K562 (cell line): ENCODE results near the gene RPTOR. TPM values are rescaled to one million over a fixed set of nuclear protein-coding genes. Genes with fewer than 3 reads are reported as not detected.

Experiments
- ATAC-seq: fragments of 200-7000 bp; cut with Tn5 transposase; 3 replicates; pipeline ENCODE4 v1.9.1; 2020; ENCODE audit warnings: moderate library complexity
- BruUV-seq: library from RNA; stranded (reverse); fragments of 400-500 nt; replicated peaks from 2 replicates; lab custom pipeline; 2021; lab: Mats Ljungman, UMichigan
- CTCF ChIA-PET: fragments of 300-600 bp; formaldehyde crosslinking; extraction: SDS; loops from one replicate; lab custom pipeline; 2021; ENCODE audit warnings: low intra/inter-chr PET ratio; lab: Yijun Ruan, JAX
- POLR2A ChIA-PET: fragments of 300-600, 350-650 bp; sonication (Branson Sonifier 250); formaldehyde crosslinking; extraction: SDS; loops from one replicate; lab custom pipeline; 2021; ENCODE audit warnings: antibody characterized with exemption, inconsistent platforms; lab: Yijun Ruan, JAX
- DNase-seq, 4 experiments: peaks; one replicate each; pipeline versions ENCODE4 v3.0.0 to v3.0.0-alpha.2; 2011 to 2018; ENCODE audit warnings: low spot score in 3 of 4, mixed read lengths in 3 of 4; ENCODE audit errors: extremely low read depth in 1 of 4
- FAIRE-seq: peaks from 2 replicates; lab custom pipeline; 2011; peaks lifted over from hg19 to GRCh38; lab: Jason Lieb, UNC
- H2AFZ ChIP-seq: 2 replicates; pipeline ENCODE4 v1.6.0; 2011; ENCODE audit warnings: low read depth, low read length, control low read depth, inconsistent platforms
- H3K27ac ChIP-seq: fragments of 200-600 bp; 3 replicates; pipeline ENCODE4 v1.8.0; 2011; ENCODE audit warnings: low read depth, mild to moderate bottlenecking, control low read depth, inconsistent platforms, low read length, moderate library complexity, mixed read lengths; ENCODE audit errors: extremely low read depth
- H3K27me3 ChIP-seq, 2 experiments: fragments of 300-600 bp in 1 of 2; 2 replicates in 1 of 2; 3 replicates in 1 of 2; pipeline versions ENCODE4 v1.6.0 to v1.8.0; 2011; ENCODE audit warnings: inconsistent platforms in 2 of 2, low read length in 2 of 2, mild to moderate bottlenecking in 1 of 2, mixed read lengths in 1 of 2, moderate library complexity in 1 of 2; ENCODE audit not compliant: control insufficient read depth in 2 of 2, insufficient read depth in 2 of 2
- H3K36me3 ChIP-seq: fragments of 300-600 bp; 3 replicates; pipeline ENCODE4 v1.8.0; 2011; ENCODE audit warnings: mild to moderate bottlenecking, low read length, inconsistent platforms; ENCODE audit not compliant: control insufficient read depth, insufficient read depth
- H3K4me1 ChIP-seq, 2 experiments: fragments of 200-600 bp in 1 of 2; replicated peaks in 1 of 2; 2 replicates in 1 of 2; 3 replicates in 1 of 2; pipeline versions ENCODE4 v1.5.1 to v1.8.0; 2011; ENCODE audit warnings: inconsistent platforms in 2 of 2, low read length in 2 of 2, mild to moderate bottlenecking in 1 of 2, mixed read lengths in 1 of 2, moderate library complexity in 1 of 2; ENCODE audit not compliant: control insufficient read depth in 2 of 2, insufficient read depth in 2 of 2
- H3K4me2 ChIP-seq: 2 replicates; pipeline ENCODE4 v1.6.1; 2011; ENCODE audit warnings: low read length, control low read depth, inconsistent platforms, mixed read lengths; ENCODE audit not compliant: insufficient read depth
- H3K4me3 ChIP-seq: fragments of 200-600 bp; sonication (generic), shearing (Covaris generic); 2 replicates; pipeline ENCODE4 v1.5.1; 2016; ENCODE audit warnings: control low read depth, inconsistent platforms
- H3K79me2 ChIP-seq: fragments of 200-600 bp; 3 replicates; pipeline ENCODE4 v1.8.0; 2011; ENCODE audit warnings: low read length, inconsistent platforms; ENCODE audit not compliant: control insufficient read depth, insufficient read depth
- H3K9ac ChIP-seq, 2 experiments: 2 replicates each; pipeline versions ENCODE4 v1.6.0 to v1.6.1; 2011; ENCODE audit warnings: low read depth in 2 of 2, low read length in 2 of 2, control low read depth in 1 of 2, inconsistent platforms in 1 of 2, mild to moderate bottlenecking in 1 of 2, mixed read lengths in 1 of 2; ENCODE audit not compliant: insufficient read depth in 1 of 2
- H3K9me1 ChIP-seq: one replicate; pipeline ENCODE4 v1.6.0; 2011; ENCODE audit warnings: inconsistent platforms, mild to moderate bottlenecking, low read length, moderate library complexity; ENCODE audit not compliant: control insufficient read depth, insufficient read depth
- H3K9me3 ChIP-seq: replicated peaks from 2 replicates; pipeline ENCODE4 v1.5.1; 2011; ENCODE audit warnings: low read depth, low read length, inconsistent platforms; ENCODE audit not compliant: control insufficient read depth, insufficient read depth
- H4K20me1 ChIP-seq: replicated peaks from 2 replicates; pipeline ENCODE4 v1.6.1; 2011; ENCODE audit warnings: low read length, inconsistent platforms, mixed read lengths; ENCODE audit not compliant: control insufficient read depth, insufficient read depth
- CREBBP ChIP-seq: IDR thresholded peaks from one replicate; pipeline ENCODE4 v1.6.1; 2012; ENCODE audit warnings: low read depth, mild to moderate bottlenecking, control low read depth, inconsistent platforms, low read length
- ESRRA ChIP-seq: fragments of 450-650 bp; IDR thresholded peaks from 2 replicates; pipeline ENCODE4 v1.6.1; 2014; ENCODE audit warnings: low read depth, mild to moderate bottlenecking, moderate library complexity, borderline replicate concordance
- KLF13 ChIP-seq: fragments of 450-650 bp; IDR thresholded peaks from 2 replicates; pipeline ENCODE4 v1.6.1; 2016; ENCODE audit warnings: missing genetic modification characterization, low read depth, mild to moderate bottlenecking, missing compliant biosample characterization, moderate library complexity, borderline replicate concordance
- MGA ChIP-seq: fragments of 450-650 bp; IDR thresholded peaks from 2 replicates; pipeline ENCODE4 v1.6.1; 2016; ENCODE audit warnings: mild to moderate bottlenecking, moderate library complexity
- MXI1 ChIP-seq: IDR thresholded peaks from 2 replicates; pipeline ENCODE4 v1.6.1; 2011; ENCODE audit warnings: low read depth, mild to moderate bottlenecking, improper control_type of control experiment, low read length
- NCOA4 ChIP-seq: fragments of 450-650 bp; IDR thresholded peaks from 2 replicates; pipeline ENCODE4 v1.6.1; 2018; ENCODE audit warnings: mild to moderate bottlenecking; ENCODE audit not compliant: partially characterized antibody
- NELFE ChIP-seq: IDR thresholded peaks from 2 replicates; pipeline ENCODE4 v1.6.1; 2011; ENCODE audit warnings: mild to moderate bottlenecking; ENCODE audit not compliant: insufficient read depth, insufficient read length
- TBP ChIP-seq: optimal IDR thresholded peaks from 2 replicates; pipeline ENCODE3; 2011; ENCODE audit warnings: low read depth, low read length, improper control_type of control experiment
- TRIM24 ChIP-seq, 2 experiments: fragments of 450-650 bp; IDR thresholded peaks; 2 replicates each; pipeline ENCODE4 v1.6.1; 2016
- ZFP30 ChIP-seq: fragments of 250-450 bp; sonication (Bioruptor Pico); IDR thresholded peaks from 2 replicates; pipeline ENCODE4 v1.8.0; 2022; ENCODE audit warnings: moderate library complexity, mild to moderate bottlenecking, inconsistent platforms, borderline replicate concordance
- ZNF124 ChIP-seq: sonication (generic); formaldehyde crosslinking; IDR thresholded peaks from 2 replicates; pipeline ENCODE4 v1.8.1; 2022; ENCODE audit warnings: missing genetic modification reagents
- ZNF707 ChIP-seq: fragments of 250-450 bp; sonication (Bioruptor Pico); conservative IDR thresholded peaks from 2 replicates; pipeline ENCODE4 v1.8.0; 2022; ENCODE audit warnings: inconsistent platforms, mild to moderate bottlenecking, moderate library complexity
- WGBS: fragments of 100-300 bp; shearing (Covaris generic); methylation state at CpG from one replicate; pipeline ENCODE4 v1.1.6; 2016; ENCODE audit warnings: low coverage, mixed read lengths; ENCODE audit not compliant: insufficient coverage; ENCODE audit errors: missing lambda C conversion rate; 5-methylcytosine and 5-hydroxymethylcytosine counted together
- in situ Hi-C: fragments of 300-500 bp; cut with MboI; formaldehyde crosslinking; loops from 4 replicates; pipeline ENCODE4 v1.15.0; 2018; ENCODE audit warnings: inconsistent platforms, mixed read lengths
- intact Hi-C: fragments of 100-400 bp; cut with micrococcal nuclease; formaldehyde crosslinking; loops from 2 replicates; pipeline ENCODE4 v1.14.2; 2022
- polyA plus RNA-seq, 8 experiments: library from polyadenylated mRNA; depleted of rRNA in 4 of 8; stranded (reverse) in 5 of 8; unstranded in 3 of 8; fragments of >200 nt; fragmentation: Nextera tagmentation in 2 of 8; fragmentation: Illumina TruSeq in 1 of 8; extraction: Ambion mirVana in 2 of 8; extraction: Trizol in 1 of 8; gene quantifications; 2 replicates each; pipeline versions ENCODE4 v1.2.1 to v1.2.3, GENCODE V29; 2011 to 2014; ENCODE audit warnings: inconsistent platforms in 1 of 8, missing spikeins in 1 of 8
- total RNA-seq, 7 experiments: library from RNA; depleted of rRNA in 6 of 7; stranded (reverse); fragments of >200 nt in 6 of 7; fragmentation: Illumina TruSeq in 2 of 7; extraction: Trizol in 2 of 7; gene quantifications; 2 replicates each; pipeline versions ENCODE4 v1.2.1 to v1.2.3, GENCODE V29; 2011 to 2021; ENCODE audit warnings: low replicate concordance in 1 of 7

RPTOR gene
- total and polyA plus RNA-seq, 9 of the 15 experiments (the other 6 are each of a cell fraction or from before 2014, with no cell fraction given): 0.24 to 54.1 (median 10.2) TPM

- H4K20me1 ChIP-seq: no peaks in the 10 kb centered on the region
- H2AFZ ChIP-seq: no peak overlapping the region
- H3K4me3 ChIP-seq: no peak overlapping the region
- POLR2A ChIA-PET: no interaction called here
- WGBS: 95% methylated on average over 8 of the region's 9 CpGs
- ATAC-seq (no peak), FAIRE-seq (no peak), DNase-seq (no peak)
- peaks cover 3% of the 10 kb centered on the region for H3K9me1 ChIP-seq
- H3K4me1 ChIP-seq: peaks cover 6 to 13% of the 10 kb centered on the region in 2 experiments; a peak in 4 of 5 replicates
- in situ Hi-C loops: no loop called here
- H3K9ac ChIP-seq: no peak overlapping the region
- no peaks in the 10 kb centered on the region for H3K27me3 ChIP-seq
- peaks cover 36% of the 10 kb centered on the region; the same call in 2 of the 3 replicates for H3K36me3 ChIP-seq
- no peak overlapping the region for H3K27ac ChIP-seq
- H3K9me3 ChIP-seq: no peaks in the 10 kb centered on the region
- no peak overlapping the region for H3K4me2 ChIP-seq
- CTCF ChIA-PET: interaction anchor here (0.6 kb wide), 1 partner anchor 69 kb away, joined by 6 read pairs; no protein-coding TSS in a partner anchor
- H3K79me2 ChIP-seq: no peaks in the 10 kb centered on the region
- BruUV-seq: no TSS peak
- intact Hi-C loops: no loop called here
- TF ChIP-seq CREBBP (no peak), TBP (no peak), MXI1 (no peak), NCOA4 (no peak), ZNF124 (CRISPR knock-in tag) (no peak), ZFP30 (no peak), TRIM24 (IDR thresholded peaks at IDR 0.05) (no peak), MGA (no peak), KLF13 (tag) (no peak), ZNF707 (CRISPR knock-in tag) (no peak), ESRRA (no peak), NELFE (no peak)
Observed at GRCh38 chr17:80754846-80755245, 210.2 kb downstream of the RPTOR start.
